HCT116 (cell line): Measurements from ENCODE around the gene COL15A1. TPM values are rescaled to one million over a fixed set of nuclear protein-coding genes. Genes with fewer than 3 reads are reported as not detected.

Experiments
- ATAC-seq: fragments of 200-7000 bp; cut with Tn5 transposase; 2 replicates; pipeline ENCODE4 v1.9.1; 2020; ENCODE audit warnings: mild to moderate bottlenecking, moderate library complexity
- BruUV-seq: library from RNA; stranded (reverse); fragments of 400-500 nt; replicated peaks from 2 replicates; lab custom pipeline; 2021; lab: Mats Ljungman, UMichigan
- CTCF ChIA-PET: fragments of 300-600 bp; sonication (Branson Sonifier 250); formaldehyde crosslinking; loops from one replicate; lab custom pipeline; 2021; ENCODE audit warnings: antibody characterized with exemption; lab: Charles Lee
- POLR2A ChIA-PET: fragments of 300-600, 350-600 bp; sonication (Branson Sonifier 250); formaldehyde crosslinking; loops from one replicate; lab custom pipeline; 2021; ENCODE audit warnings: antibody characterized with exemption; lab: Charles Lee
- RAD21 ChIA-PET, 2 experiments: fragments of 300-600 bp; sonication (Branson Sonifier 250); formaldehyde crosslinking; loops; one replicate each; lab custom pipeline; 2023; ENCODE audit warnings: low total read pairs in 2 of 2; ENCODE audit not compliant: uncharacterized antibody in 2 of 2, unreplicated experiment in 2 of 2, low non-redundant PET in 1 of 2; lab: Charles Lee
- DNase-seq: peaks from one replicate; pipeline ENCODE4 v3.0.0-alpha.2; 2010; ENCODE audit warnings: low read depth, low spot score
- H2AFZ ChIP-seq: fragments of 200-600 bp; shearing (Covaris generic), sonication (generic); 2 replicates; pipeline ENCODE4 v1.6.1; 2017; ENCODE audit warnings: low read depth, mixed run types, mixed read lengths, antibody characterized with exemption, low read length; ENCODE audit not compliant: poor library complexity, severe bottlenecking
- H3K27ac ChIP-seq: 2 replicates; pipeline ENCODE4 v1.5.1; 2012; ENCODE audit warnings: low read depth, low read length
- H3K27me3 ChIP-seq: fragments of 200-600 bp; sonication (generic); 2 replicates; pipeline ENCODE4 v1.6.1; 2016; ENCODE audit warnings: mixed run types, low read length, mixed read lengths; ENCODE audit not compliant: insufficient read depth
- H3K36me3 ChIP-seq, 2 experiments: fragments of 200-500 bp in 1 of 2; fragments of 200-600 bp in 1 of 2; sonication (Bioruptor generic) in 1 of 2; sonication (generic) in 1 of 2; 2 replicates each; pipeline versions ENCODE4 v1.5.1 to v1.6.1; 2014 to 2016; ENCODE audit warnings: low read length in 2 of 2, inconsistent platforms in 1 of 2, mixed read lengths in 1 of 2, mixed run types in 1 of 2; ENCODE audit not compliant: insufficient read depth in 2 of 2, control insufficient read depth in 1 of 2
- H3K4me1 ChIP-seq, 2 experiments: fragments of 200-600 bp in 1 of 2; sonication (generic) in 1 of 2; 2 replicates each; pipeline versions ENCODE4 v1.5.1 to v1.6.1; 2012 to 2017; ENCODE audit warnings: low read length in 2 of 2, inconsistent platforms in 1 of 2, mild to moderate bottlenecking in 1 of 2, mixed read lengths in 1 of 2, mixed run types in 1 of 2, moderate library complexity in 1 of 2; ENCODE audit not compliant: insufficient read depth in 2 of 2, control insufficient read depth in 1 of 2
- H3K4me2 ChIP-seq: fragments of 200-600 bp; sonication (generic); 2 replicates; pipeline ENCODE4 v1.6.1; 2017; ENCODE audit warnings: mixed run types, low read length, mixed read lengths
- H3K4me3 ChIP-seq, 2 experiments: fragments of 200-600 bp in 1 of 2; sonication (generic) in 1 of 2; replicated peaks in 1 of 2; 2 replicates each; pipeline ENCODE4 v1.5.1; 2011 to 2016; ENCODE audit warnings: low read length in 2 of 2, control low read depth in 1 of 2, low read depth in 1 of 2, mild to moderate bottlenecking in 1 of 2, mixed read lengths in 1 of 2, mixed run types in 1 of 2
- H3K79me2 ChIP-seq: fragments of 200-600 bp; sonication (generic); 2 replicates; pipeline ENCODE4 v1.6.1; 2017; ENCODE audit warnings: mild to moderate bottlenecking, mixed run types, low read length, moderate library complexity, mixed read lengths; ENCODE audit not compliant: insufficient read depth
- H3K9ac ChIP-seq: fragments of 200-600 bp; sonication (generic); 2 replicates; pipeline ENCODE4 v1.6.1; 2016; ENCODE audit warnings: low read length, mixed read lengths
- H3K9me2 ChIP-seq: fragments of 200-600 bp; sonication (generic), shearing (Covaris generic); 2 replicates; pipeline ENCODE4 v1.6.1; 2017; ENCODE audit warnings: mixed run types, mild to moderate bottlenecking, moderate library complexity; ENCODE audit not compliant: insufficient read depth
- H3K9me3 ChIP-seq, 2 experiments: fragments of 200-500 bp in 1 of 2; fragments of 200-600 bp in 1 of 2; sonication (Bioruptor generic) in 1 of 2; sonication (generic) in 1 of 2; 2 replicates each; pipeline ENCODE4 v1.6.1; 2014 to 2017; ENCODE audit warnings: low read length in 2 of 2, mixed read lengths in 2 of 2, inconsistent platforms in 1 of 2, low read depth in 1 of 2, mild to moderate bottlenecking in 1 of 2, mixed run types in 1 of 2, moderate library complexity in 1 of 2; ENCODE audit not compliant: control insufficient read depth in 1 of 2, insufficient read depth in 1 of 2
- H4K20me1 ChIP-seq: fragments of 200-600 bp; sonication (generic), shearing (Covaris generic); 2 replicates; pipeline ENCODE4 v1.6.1; 2017; ENCODE audit warnings: mixed run types, mild to moderate bottlenecking, moderate library complexity; ENCODE audit not compliant: insufficient read depth
- ATF3 ChIP-seq: IDR thresholded peaks from 2 replicates; pipeline ENCODE4 v1.6.1; 2012
- CEBPB ChIP-seq: IDR thresholded peaks from 2 replicates; pipeline ENCODE4 v1.6.1; 2012; ENCODE audit warnings: low read depth
- CTCF ChIP-seq, 3 experiments: fragments of 200-600 bp in 1 of 3; sonication (generic) in 1 of 3; IDR thresholded peaks in 2 of 3; conservative IDR thresholded peaks in 1 of 3; 2 replicates each; pipeline ENCODE4 v1.5.1; 2012 to 2017; ENCODE audit warnings: low read depth in 2 of 3, low read length in 2 of 3, antibody characterized with exemption in 1 of 3, borderline replicate concordance in 1 of 3, control low read depth in 1 of 3, mild to moderate bottlenecking in 1 of 3, mixed read lengths in 1 of 3, mixed run types in 1 of 3, moderate library complexity in 1 of 3; ENCODE audit not compliant: insufficient read depth in 1 of 3
- ELF1 ChIP-seq: IDR thresholded peaks from 2 replicates; pipeline ENCODE4 v1.6.1; 2012; ENCODE audit warnings: low read depth, borderline replicate concordance
- EZH2 ChIP-seq: fragments of 200-600 bp; sonication (generic); IDR thresholded peaks from 2 replicates; pipeline ENCODE4 v1.6.1; 2017; ENCODE audit warnings: antibody characterized with exemption, mixed run types
- EZH2phosphoT487 ChIP-seq: fragments of 200-600 bp; IDR thresholded peaks from 2 replicates; pipeline ENCODE4 v1.6.1; 2018; ENCODE audit warnings: antibody characterized with exemption, borderline replicate concordance
- FOSL1 ChIP-seq: IDR thresholded peaks from 2 replicates; pipeline ENCODE4 v1.6.1; 2012; ENCODE audit warnings: low read depth
- JUND ChIP-seq: IDR thresholded peaks from 2 replicates; pipeline ENCODE4 v1.6.1; 2012
- SIN3A ChIP-seq: IDR thresholded peaks from 2 replicates; pipeline ENCODE4 v1.6.1; 2012; ENCODE audit warnings: low read depth
- SP1 ChIP-seq: IDR thresholded peaks from 2 replicates; pipeline ENCODE4 v1.6.1; 2012; ENCODE audit warnings: low read depth
- ZBTB33 ChIP-seq: IDR thresholded peaks from 2 replicates; pipeline ENCODE4 v1.6.1; 2011; ENCODE audit warnings: mild to moderate bottlenecking, low read length, moderate library complexity; ENCODE audit not compliant: insufficient replicate concordance; ENCODE audit errors: extremely low read depth
- ZNF274 ChIP-seq: fragments of 200-500 bp; sonication (Bioruptor generic); IDR thresholded peaks from 2 replicates; pipeline ENCODE4 v1.6.1; 2014; ENCODE audit warnings: mild to moderate bottlenecking, low read depth, low read length, inconsistent platforms
- intact Hi-C: fragments of 100-400 bp; cut with micrococcal nuclease; formaldehyde crosslinking; loops from 2 replicates; pipeline ENCODE4 v1.10.0; 2022
- total RNA-seq: library from RNA; stranded (reverse); gene quantifications from one replicate; pipeline ENCODE4 v1.2.1, GENCODE V29; 2021; ENCODE audit not compliant: unreplicated experiment

The COL15A1 gene
- total RNA-seq, 1 experiment from 2014 or later, result 0.15 TPM

GRCh38 chr9:98902516-98902915, 41.2 kb upstream of the COL15A1 start:
- RAD21 ChIA-PET, result no interaction called here
- Histone ChIP-seq H2AFZ (no peak overlapping the region), H3K4me2 (no peak overlapping the region), H3K27me3 (no peaks in the 10 kb centered on the region), H3K79me2 (no peaks in the 10 kb centered on the region), H3K4me3 (no peak overlapping the region), H3K27ac (no peak overlapping the region), H3K36me3 (no peaks in the 10 kb centered on the region), H3K9ac (no peak overlapping the region), H3K9me3 (no peaks in the 10 kb centered on the region), H4K20me1 (no peaks in the 10 kb centered on the region), H3K4me1 (no peaks in the 10 kb centered on the region), H3K9me2 (no peaks in the 10 kb centered on the region)
- ATAC-seq (no peak), DNase-seq (no peak)
- intact Hi-C loops, result no loop called here
- CTCF ChIA-PET, result no interaction called here
- BruUV-seq, result no TSS peak
- POLR2A ChIA-PET, result no interaction called here
- TF ChIP-seq SP1, result no peak
- no peak for TF ChIP-seq JUND
- TF ChIP-seq EZH2phosphoT487, result no peak
- TF ChIP-seq CTCF (IDR thresholded peaks at IDR 0.05 in 2 of 3, conservative IDR thresholded peaks at IDR 0.05 in 1 of 3; ENCODE audit: borderline replicate concordance in 1 of 3, insufficient read depth in 1 of 3, low read depth in 2 of 3, low read length in 2 of 3), result no peak
- no peak for TF ChIP-seq FOSL1
- no peak for TF ChIP-seq EZH2
- no peak for TF ChIP-seq CEBPB
- TF ChIP-seq ZBTB33, result no peak
- no peak for TF ChIP-seq ATF3
- TF ChIP-seq SIN3A, result no peak
- TF ChIP-seq ELF1, result no peak
- TF ChIP-seq ZNF274, result no peak
